ENCODE results near the gene CCDC177.

DNA sequence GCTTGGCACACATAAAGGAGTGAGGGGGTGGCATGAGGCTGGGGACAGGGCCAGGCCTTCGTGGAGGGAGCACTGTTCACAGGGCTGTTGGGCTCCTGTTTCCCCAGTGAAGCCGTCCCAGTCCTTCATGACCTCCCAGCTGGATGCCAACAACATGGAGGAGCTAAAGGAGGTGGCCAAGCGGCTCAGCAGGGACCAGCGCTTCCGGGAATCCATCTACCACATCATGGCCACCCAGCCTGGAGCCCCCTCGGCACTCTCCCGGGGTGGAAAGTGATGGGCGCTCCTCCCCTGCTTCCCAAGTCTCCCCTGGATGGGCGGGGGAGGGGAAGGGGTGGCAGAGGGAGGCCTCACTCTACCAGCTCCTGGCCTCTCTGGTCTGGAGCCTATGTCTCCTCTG is 46.5 kb downstream of the CCDC177 start:
- no peak for TF ChIP-seq ZNF473 (tag by site-specific recombination; IDR thresholded peaks at IDR 0.05)
- TF ChIP-seq, protein P1, sequence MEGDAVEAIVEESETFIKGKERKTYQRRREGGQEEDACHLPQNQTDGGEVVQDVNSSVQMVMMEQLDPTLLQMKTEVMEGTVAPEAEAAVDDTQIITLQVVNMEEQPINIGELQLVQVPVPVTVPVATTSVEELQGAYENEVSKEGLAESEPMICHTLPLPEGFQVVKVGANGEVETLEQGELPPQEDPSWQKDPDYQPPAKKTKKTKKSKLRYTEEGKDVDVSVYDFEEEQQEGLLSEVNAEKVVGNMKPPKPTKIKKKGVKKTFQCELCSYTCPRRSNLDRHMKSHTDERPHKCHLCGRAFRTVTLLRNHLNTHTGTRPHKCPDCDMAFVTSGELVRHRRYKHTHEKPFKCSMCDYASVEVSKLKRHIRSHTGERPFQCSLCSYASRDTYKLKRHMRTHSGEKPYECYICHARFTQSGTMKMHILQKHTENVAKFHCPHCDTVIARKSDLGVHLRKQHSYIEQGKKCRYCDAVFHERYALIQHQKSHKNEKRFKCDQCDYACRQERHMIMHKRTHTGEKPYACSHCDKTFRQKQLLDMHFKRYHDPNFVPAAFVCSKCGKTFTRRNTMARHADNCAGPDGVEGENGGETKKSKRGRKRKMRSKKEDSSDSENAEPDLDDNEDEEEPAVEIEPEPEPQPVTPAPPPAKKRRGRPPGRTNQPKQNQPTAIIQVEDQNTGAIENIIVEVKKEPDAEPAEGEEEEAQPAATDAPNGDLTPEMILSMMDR (tag by site-specific recombination; IDR thresholded peaks at IDR 0.05): no peak
- TF ChIP-seq, protein P2, sequence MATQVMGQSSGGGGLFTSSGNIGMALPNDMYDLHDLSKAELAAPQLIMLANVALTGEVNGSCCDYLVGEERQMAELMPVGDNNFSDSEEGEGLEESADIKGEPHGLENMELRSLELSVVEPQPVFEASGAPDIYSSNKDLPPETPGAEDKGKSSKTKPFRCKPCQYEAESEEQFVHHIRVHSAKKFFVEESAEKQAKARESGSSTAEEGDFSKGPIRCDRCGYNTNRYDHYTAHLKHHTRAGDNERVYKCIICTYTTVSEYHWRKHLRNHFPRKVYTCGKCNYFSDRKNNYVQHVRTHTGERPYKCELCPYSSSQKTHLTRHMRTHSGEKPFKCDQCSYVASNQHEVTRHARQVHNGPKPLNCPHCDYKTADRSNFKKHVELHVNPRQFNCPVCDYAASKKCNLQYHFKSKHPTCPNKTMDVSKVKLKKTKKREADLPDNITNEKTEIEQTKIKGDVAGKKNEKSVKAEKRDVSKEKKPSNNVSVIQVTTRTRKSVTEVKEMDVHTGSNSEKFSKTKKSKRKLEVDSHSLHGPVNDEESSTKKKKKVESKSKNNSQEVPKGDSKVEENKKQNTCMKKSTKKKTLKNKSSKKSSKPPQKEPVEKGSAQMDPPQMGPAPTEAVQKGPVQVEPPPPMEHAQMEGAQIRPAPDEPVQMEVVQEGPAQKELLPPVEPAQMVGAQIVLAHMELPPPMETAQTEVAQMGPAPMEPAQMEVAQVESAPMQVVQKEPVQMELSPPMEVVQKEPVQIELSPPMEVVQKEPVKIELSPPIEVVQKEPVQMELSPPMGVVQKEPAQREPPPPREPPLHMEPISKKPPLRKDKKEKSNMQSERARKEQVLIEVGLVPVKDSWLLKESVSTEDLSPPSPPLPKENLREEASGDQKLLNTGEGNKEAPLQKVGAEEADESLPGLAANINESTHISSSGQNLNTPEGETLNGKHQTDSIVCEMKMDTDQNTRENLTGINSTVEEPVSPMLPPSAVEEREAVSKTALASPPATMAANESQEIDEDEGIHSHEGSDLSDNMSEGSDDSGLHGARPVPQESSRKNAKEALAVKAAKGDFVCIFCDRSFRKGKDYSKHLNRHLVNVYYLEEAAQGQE (tag by site-specific recombination; IDR thresholded peaks at IDR 0.05): no peak
- no peak for TF ChIP-seq ZNF350 (tag by site-specific recombination; IDR thresholded peaks at IDR 0.05)
- no peak for TF ChIP-seq KLF16 (tag by site-specific recombination; IDR thresholded peaks at IDR 0.05)
- TF ChIP-seq, protein P3, sequence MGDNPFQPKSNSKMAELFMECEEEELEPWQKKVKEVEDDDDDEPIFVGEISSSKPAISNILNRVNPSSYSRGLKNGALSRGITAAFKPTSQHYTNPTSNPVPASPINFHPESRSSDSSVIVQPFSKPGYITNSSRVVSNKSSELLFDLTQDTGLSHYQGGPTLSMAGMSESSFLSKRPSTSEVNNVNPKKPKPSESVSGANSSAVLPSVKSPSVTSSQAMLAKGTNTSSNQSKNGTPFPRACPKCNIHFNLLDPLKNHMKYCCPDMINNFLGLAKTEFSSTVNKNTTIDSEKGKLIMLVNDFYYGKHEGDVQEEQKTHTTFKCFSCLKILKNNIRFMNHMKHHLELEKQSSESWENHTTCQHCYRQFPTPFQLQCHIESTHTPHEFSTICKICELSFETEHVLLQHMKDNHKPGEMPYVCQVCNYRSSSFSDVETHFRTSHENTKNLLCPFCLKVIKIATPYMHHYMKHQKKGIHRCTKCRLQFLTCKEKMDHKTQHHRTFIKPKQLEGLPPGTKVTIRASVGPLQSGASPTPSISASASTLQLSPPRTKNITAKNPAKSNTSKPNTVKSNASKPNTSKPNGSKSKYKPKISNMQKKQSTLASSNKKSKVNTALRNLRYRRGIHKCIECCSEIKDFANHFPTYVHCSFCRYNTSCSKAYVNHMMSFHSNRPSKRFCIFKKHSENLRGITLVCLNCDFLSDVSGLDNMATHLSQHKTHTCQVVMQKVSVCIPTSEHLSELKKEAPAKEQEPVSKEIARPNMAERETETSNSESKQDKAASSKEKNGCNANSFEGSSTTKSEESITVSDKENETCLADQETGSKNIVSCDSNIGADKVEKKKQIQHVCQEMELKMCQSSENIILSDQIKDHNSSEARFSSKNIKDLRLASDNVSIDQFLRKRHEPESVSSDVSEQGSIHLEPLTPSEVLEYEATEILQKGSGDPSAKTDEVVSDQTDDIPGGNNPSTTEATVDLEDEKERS (tag by site-specific recombination; IDR thresholded peaks at IDR 0.05): no peak

All from HEK293 (cell line).